Peyer's patch (tissue), 4 donors: ENCODE data around the gene PYDC2.

ENCODE experiments used
- CTCF ChIP-seq, 6 experiments: fragments of 450-650 bp in 4 of 6; fragments of 200-600 bp in 2 of 6; sonication (generic) in 1 of 6; IDR thresholded peaks; one replicate each; pipeline ENCODE4 v1.5.1; 2017 to 2019; ENCODE audit warnings: antibody characterized with exemption in 6 of 6, mild to moderate bottlenecking in 3 of 6, moderate library complexity in 1 of 6
- POLR2A ChIP-seq, 2 donors: fragments of 450-650 bp; IDR thresholded peaks; one replicate each; pipeline ENCODE4 v1.5.1; 2017; ENCODE audit warnings: antibody characterized with exemption in 2 of 2, mild to moderate bottlenecking in 2 of 2, moderate library complexity in 2 of 2

- TF ChIP-seq CTCF (IDR thresholded peaks at IDR 0.05) (no peak), POLR2A (IDR thresholded peaks at IDR 0.05) (no peak)
Measured at GRCh38 chr3:191500892-191501291, 39.9 kb downstream of the PYDC2 start.
